GM23338 (cell line): ENCODE measurements around the gene C10orf90. TPM values are rescaled to one million over a fixed set of nuclear protein-coding genes. Genes with fewer than 3 reads are reported as not detected.
A peak's percentile ranks its signal among the peaks of the same experiment; 100 is the strongest.

Experiments
- ATAC-seq: fragments of 200-7000 bp; cut with Tn5 transposase; 3 replicates; pipeline ENCODE4 v1.9.1; 2020
- DNase-seq: peaks from one replicate; pipeline ENCODE4 v3.0.0-alpha.2; 2015; ENCODE audit warnings: low spot score
- H2AFZ ChIP-seq: fragments of 200-600 bp; sonication (generic); 2 replicates; pipeline ENCODE4 v1.8.0; 2016; ENCODE audit warnings: antibody characterized with exemption, mild to moderate bottlenecking, moderate library complexity
- H3F3A ChIP-seq: fragments of 200-600 bp; sonication (generic); replicated peaks from 2 replicates; pipeline ENCODE4 v1.8.0; 2017; ENCODE audit warnings: antibody characterized with exemption, mixed run types, low read depth
- H3K27ac ChIP-seq: fragments of 200-600 bp; sonication (generic); 2 replicates; pipeline ENCODE4 v1.6.1; 2016; ENCODE audit warnings: low read depth
- H3K27me3 ChIP-seq: fragments of 200-600 bp; sonication (generic); 2 replicates; pipeline ENCODE4 v1.8.0; 2016; ENCODE audit warnings: mild to moderate bottlenecking, mixed run types, moderate library complexity; ENCODE audit not compliant: insufficient read depth
- H3K36me3 ChIP-seq: fragments of 200-600 bp; sonication (generic); 2 replicates; pipeline ENCODE4 v1.8.0; 2016; ENCODE audit warnings: mild to moderate bottlenecking; ENCODE audit not compliant: insufficient read depth
- H3K4me1 ChIP-seq: fragments of 200-600 bp; sonication (generic); 2 replicates; pipeline ENCODE4 v1.8.0; 2016; ENCODE audit warnings: mild to moderate bottlenecking, moderate library complexity; ENCODE audit not compliant: insufficient read depth
- H3K4me2 ChIP-seq: fragments of 200-600 bp; sonication (generic); 2 replicates; pipeline ENCODE4 v1.7.1; 2017; ENCODE audit warnings: mixed run types
- H3K4me3 ChIP-seq: fragments of 200-600 bp; sonication (generic); 2 replicates; pipeline ENCODE4 v1.6.1; 2016; ENCODE audit warnings: mixed run types
- H3K79me2 ChIP-seq: fragments of 200-600 bp; sonication (generic); replicated peaks from 2 replicates; pipeline ENCODE4 v1.8.0; 2017; ENCODE audit warnings: mild to moderate bottlenecking; ENCODE audit not compliant: insufficient read depth
- H3K9me2 ChIP-seq: fragments of 200-600 bp; sonication (generic); 2 replicates; pipeline ENCODE4 v1.8.0; 2017; ENCODE audit not compliant: insufficient read depth
- H4K20me1 ChIP-seq: fragments of 200-600 bp; sonication (generic); replicated peaks from 2 replicates; pipeline ENCODE4 v1.8.0; 2017; ENCODE audit warnings: mild to moderate bottlenecking; ENCODE audit not compliant: insufficient read depth
- H3K27ac Mint-ChIP-seq: 2 replicates; pipeline ENCODE4 v1.8.0; 2020; ENCODE audit warnings: inconsistent platforms, mild to moderate bottlenecking, moderate library complexity, mixed read lengths
- H3K27me3 Mint-ChIP-seq: 3 replicates; pipeline ENCODE4 v1.8.0; 2022; ENCODE audit warnings: low read depth, mild to moderate bottlenecking, moderate library complexity, mixed read lengths, inconsistent platforms; ENCODE audit not compliant: insufficient read depth, poor library complexity
- H3K36me3 Mint-ChIP-seq: 3 replicates; pipeline ENCODE4 v1.8.0; 2021; ENCODE audit warnings: low read depth, mild to moderate bottlenecking, inconsistent platforms, moderate library complexity, mixed read lengths
- H3K4me1 Mint-ChIP-seq: 3 replicates; pipeline ENCODE4 v1.8.0; 2020; ENCODE audit warnings: mild to moderate bottlenecking, inconsistent platforms, mixed read lengths
- H3K4me3 Mint-ChIP-seq: 3 replicates; pipeline ENCODE4 v1.8.0; 2021; ENCODE audit warnings: moderate library complexity, mild to moderate bottlenecking, inconsistent platforms, mixed read lengths
- H3K9me3 Mint-ChIP-seq: 3 replicates; pipeline ENCODE4 v1.8.0; 2020; ENCODE audit warnings: moderate library complexity, mild to moderate bottlenecking, inconsistent platforms, mixed read lengths
- CREB1 ChIP-seq: fragments of 250-450 bp; sonication (Bioruptor Pico); IDR thresholded peaks from 2 replicates; pipeline ENCODE4 v1.5.0; 2020; ENCODE audit warnings: low read depth, mild to moderate bottlenecking, moderate library complexity
- EZH2 ChIP-seq: fragments of 200-600 bp; sonication (generic); IDR thresholded peaks from one replicate; pipeline ENCODE4 v1.8.0; 2017; ENCODE audit warnings: antibody characterized with exemption, mild to moderate bottlenecking, low read depth; ENCODE audit not compliant: unreplicated experiment
- EZH2phosphoT487 ChIP-seq: fragments of 200-600 bp; sonication (generic); IDR thresholded peaks from one replicate; pipeline ENCODE4 v1.8.1; 2018; ENCODE audit warnings: antibody characterized with exemption; ENCODE audit not compliant: unreplicated experiment
- JUNB ChIP-seq: IDR thresholded peaks from one replicate; pipeline ENCODE4 v1.6.1; 2016; ENCODE audit warnings: antibody characterized with exemption; ENCODE audit not compliant: unreplicated experiment
- NANOG ChIP-seq: IDR thresholded peaks from 2 replicates; pipeline ENCODE4 v1.6.1; 2016; ENCODE audit warnings: antibody characterized with exemption, borderline replicate concordance
- POLR2AphosphoS5 ChIP-seq: IDR thresholded peaks from 2 replicates; pipeline ENCODE4 v1.6.1; 2016; ENCODE audit warnings: antibody characterized with exemption, low read depth
- STAT1 ChIP-seq: IDR thresholded peaks from one replicate; pipeline ENCODE4 v1.6.1; 2016; ENCODE audit warnings: antibody characterized with exemption; ENCODE audit not compliant: unreplicated experiment
- ZNF114 ChIP-seq: fragments of 250-450 bp; sonication (Bioruptor Pico); IDR thresholded peaks from 2 replicates; pipeline ENCODE4 v1.5.0; 2020; ENCODE audit warnings: mild to moderate bottlenecking, moderate library complexity
- ZNF331 ChIP-seq: fragments of 250-450 bp; sonication (Bioruptor Pico); IDR thresholded peaks from 2 replicates; pipeline ENCODE4 v1.5.0; 2020; ENCODE audit warnings: low read depth, mild to moderate bottlenecking, moderate library complexity
- polyA plus RNA-seq: library from polyadenylated mRNA; unstranded; fragments of >200 nt; fragmentation: Nextera tagmentation; extraction: Ambion mirVana; gene quantifications from 2 replicates; pipeline ENCODE4 v1.2.1, GENCODE V29; 2016
- total RNA-seq: library from RNA; depleted of rRNA; stranded (reverse); fragments of >200 nt; shearing (Covaris generic); gene quantifications from 2 replicates; pipeline ENCODE4 v1.2.3, GENCODE V29; 2014
- TF ChIP-seq, protein P1 (sequence below): fragments of 250-450 bp; sonication (Bioruptor Pico); IDR thresholded peaks from 2 replicates; pipeline ENCODE4 v1.5.0; 2020; ENCODE audit warnings: mild to moderate bottlenecking, moderate library complexity
- TF ChIP-seq, protein P2 (sequence below): IDR thresholded peaks from one replicate; pipeline ENCODE4 v1.6.1; 2018; ENCODE audit warnings: antibody characterized with exemption; ENCODE audit not compliant: unreplicated experiment
- TF ChIP-seq, protein P3 (sequence below), 2 experiments: fragments of 200-600 bp in 1 of 2; sonication (generic) in 1 of 2; conservative IDR thresholded peaks; 2 replicates each; pipeline versions ENCODE4 v1.5.1 to v1.6.1; 2016 to 2017; ENCODE audit warnings: antibody characterized with exemption in 2 of 2, low read depth in 2 of 2, mild to moderate bottlenecking in 2 of 2, moderate library complexity in 1 of 2
- TF ChIP-seq, protein P4 (sequence below): IDR thresholded peaks from 2 replicates; pipeline ENCODE4 v1.6.1; 2016; ENCODE audit warnings: antibody characterized with exemption

C10orf90 gene
- total and polyA plus RNA-seq, 2 experiments from 2014 or later, result 0.76 to 0.97 TPM

DNA sequence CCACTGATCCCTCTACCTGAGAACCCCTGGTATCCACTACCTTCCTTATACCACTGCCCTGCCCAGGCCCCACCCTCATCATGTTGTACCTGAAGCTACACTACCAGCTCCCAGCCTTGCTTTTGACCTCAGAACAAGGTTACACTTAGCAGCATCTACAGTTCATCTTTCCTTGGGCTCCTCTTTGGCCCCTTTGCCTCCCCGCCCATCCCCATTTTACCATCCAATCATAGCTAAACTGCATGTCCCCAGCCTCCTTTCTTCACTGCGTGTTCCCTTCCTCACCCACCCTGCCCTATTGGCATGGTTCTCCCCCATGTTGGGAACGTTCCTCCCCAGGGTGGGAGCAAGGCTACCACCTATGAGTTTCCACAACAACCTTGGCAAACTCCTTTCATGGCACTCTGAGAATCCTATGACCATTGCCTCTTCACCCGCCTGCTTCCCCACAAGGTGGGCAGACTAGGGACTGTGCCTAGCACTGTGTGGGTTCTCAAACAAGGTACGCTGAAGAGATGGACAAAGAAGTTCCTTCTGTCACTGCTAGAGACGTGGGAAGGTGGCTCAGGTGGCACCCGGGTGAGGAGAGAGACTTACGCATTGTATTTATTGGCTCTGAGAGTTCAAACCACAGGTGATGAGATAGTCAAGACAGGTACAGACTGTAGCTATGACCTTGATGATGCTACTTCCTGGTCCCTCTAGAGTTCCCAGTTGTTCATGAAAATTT, 215.3 kb downstream of the C10orf90 start:
- H3K27ac ChIP-seq, result no peak overlapping the region
- H3K27ac Mint-ChIP-seq, result 0 out of 2 replicates have a peak overlapping the region, but pooled peaks have one; percentile 19
- no peaks in the 10 kb centered on the region for H3K9me3 Mint-ChIP-seq
- H3K4me3 ChIP-seq, result no peak overlapping the region
- H3K4me2 ChIP-seq, result no peak overlapping the region
- TF ChIP-seq, protein P1, sequence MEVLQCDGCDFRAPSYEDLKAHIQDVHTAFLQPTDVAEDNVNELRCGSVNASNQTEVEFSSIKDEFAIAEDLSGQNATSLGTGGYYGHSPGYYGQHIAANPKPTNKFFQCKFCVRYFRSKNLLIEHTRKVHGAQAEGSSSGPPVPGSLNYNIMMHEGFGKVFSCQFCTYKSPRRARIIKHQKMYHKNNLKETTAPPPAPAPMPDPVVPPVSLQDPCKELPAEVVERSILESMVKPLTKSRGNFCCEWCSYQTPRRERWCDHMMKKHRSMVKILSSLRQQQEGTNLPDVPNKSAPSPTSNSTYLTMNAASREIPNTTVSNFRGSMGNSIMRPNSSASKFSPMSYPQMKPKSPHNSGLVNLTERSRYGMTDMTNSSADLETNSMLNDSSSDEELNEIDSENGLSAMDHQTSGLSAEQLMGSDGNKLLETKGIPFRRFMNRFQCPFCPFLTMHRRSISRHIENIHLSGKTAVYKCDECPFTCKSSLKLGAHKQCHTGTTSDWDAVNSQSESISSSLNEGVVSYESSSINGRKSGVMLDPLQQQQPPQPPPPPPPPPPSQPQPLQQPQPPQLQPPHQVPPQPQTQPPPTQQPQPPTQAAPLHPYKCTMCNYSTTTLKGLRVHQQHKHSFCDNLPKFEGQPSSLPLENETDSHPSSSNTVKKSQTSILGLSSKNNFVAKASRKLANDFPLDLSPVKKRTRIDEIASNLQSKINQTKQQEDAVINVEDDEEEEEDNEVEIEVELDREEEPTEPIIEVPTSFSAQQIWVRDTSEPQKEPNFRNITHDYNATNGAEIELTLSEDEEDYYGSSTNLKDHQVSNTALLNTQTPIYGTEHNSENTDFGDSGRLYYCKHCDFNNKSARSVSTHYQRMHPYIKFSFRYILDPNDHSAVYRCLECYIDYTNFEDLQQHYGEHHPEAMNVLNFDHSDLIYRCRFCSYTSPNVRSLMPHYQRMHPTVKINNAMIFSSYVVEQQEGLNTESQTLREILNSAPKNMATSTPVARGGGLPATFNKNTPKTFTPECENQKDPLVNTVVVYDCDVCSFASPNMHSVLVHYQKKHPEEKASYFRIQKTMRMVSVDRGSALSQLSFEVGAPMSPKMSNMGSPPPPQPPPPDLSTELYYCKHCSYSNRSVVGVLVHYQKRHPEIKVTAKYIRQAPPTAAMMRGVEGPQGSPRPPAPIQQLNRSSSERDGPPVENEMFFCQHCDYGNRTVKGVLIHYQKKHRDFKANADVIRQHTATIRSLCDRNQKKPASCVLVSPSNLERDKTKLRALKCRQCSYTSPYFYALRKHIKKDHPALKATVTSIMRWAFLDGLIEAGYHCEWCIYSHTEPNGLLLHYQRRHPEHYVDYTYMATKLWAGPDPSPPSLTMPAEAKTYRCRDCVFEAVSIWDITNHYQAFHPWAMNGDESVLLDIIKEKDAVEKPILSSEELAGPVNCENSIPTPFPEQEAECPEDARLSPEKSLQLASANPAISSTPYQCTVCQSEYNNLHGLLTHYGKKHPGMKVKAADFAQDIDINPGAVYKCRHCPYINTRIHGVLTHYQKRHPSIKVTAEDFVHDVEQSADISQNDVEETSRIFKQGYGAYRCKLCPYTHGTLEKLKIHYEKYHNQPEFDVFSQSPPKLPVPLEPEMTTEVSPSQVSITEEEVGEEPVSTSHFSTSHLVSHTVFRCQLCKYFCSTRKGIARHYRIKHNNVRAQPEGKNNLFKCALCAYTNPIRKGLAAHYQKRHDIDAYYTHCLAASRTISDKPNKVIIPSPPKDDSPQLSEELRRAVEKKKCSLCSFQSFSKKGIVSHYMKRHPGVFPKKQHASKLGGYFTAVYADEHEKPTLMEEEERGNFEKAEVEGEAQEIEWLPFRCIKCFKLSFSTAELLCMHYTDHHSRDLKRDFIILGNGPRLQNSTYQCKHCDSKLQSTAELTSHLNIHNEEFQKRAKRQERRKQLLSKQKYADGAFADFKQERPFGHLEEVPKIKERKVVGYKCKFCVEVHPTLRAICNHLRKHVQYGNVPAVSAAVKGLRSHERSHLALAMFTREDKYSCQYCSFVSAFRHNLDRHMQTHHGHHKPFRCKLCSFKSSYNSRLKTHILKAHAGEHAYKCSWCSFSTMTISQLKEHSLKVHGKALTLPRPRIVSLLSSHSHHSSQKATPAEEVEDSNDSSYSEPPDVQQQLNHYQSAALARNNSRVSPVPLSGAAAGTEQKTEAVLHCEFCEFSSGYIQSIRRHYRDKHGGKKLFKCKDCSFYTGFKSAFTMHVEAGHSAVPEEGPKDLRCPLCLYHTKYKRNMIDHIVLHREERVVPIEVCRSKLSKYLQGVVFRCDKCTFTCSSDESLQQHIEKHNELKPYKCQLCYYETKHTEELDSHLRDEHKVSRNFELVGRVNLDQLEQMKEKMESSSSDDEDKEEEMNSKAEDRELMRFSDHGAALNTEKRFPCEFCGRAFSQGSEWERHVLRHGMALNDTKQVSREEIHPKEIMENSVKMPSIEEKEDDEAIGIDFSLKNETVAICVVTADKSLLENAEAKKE (CRISPR knock-in tag), result no peak
- TF ChIP-seq NANOG (no peak), CREB1 (CRISPR knock-in tag) (no peak), EZH2 (no peak), POLR2AphosphoS5 (no peak), ZNF331 (CRISPR knock-in tag) (no peak), STAT1 (no peak), JUNB (no peak), EZH2phosphoT487 (no peak), ZNF114 (CRISPR knock-in tag) (no peak)
- TF ChIP-seq, protein P2, sequence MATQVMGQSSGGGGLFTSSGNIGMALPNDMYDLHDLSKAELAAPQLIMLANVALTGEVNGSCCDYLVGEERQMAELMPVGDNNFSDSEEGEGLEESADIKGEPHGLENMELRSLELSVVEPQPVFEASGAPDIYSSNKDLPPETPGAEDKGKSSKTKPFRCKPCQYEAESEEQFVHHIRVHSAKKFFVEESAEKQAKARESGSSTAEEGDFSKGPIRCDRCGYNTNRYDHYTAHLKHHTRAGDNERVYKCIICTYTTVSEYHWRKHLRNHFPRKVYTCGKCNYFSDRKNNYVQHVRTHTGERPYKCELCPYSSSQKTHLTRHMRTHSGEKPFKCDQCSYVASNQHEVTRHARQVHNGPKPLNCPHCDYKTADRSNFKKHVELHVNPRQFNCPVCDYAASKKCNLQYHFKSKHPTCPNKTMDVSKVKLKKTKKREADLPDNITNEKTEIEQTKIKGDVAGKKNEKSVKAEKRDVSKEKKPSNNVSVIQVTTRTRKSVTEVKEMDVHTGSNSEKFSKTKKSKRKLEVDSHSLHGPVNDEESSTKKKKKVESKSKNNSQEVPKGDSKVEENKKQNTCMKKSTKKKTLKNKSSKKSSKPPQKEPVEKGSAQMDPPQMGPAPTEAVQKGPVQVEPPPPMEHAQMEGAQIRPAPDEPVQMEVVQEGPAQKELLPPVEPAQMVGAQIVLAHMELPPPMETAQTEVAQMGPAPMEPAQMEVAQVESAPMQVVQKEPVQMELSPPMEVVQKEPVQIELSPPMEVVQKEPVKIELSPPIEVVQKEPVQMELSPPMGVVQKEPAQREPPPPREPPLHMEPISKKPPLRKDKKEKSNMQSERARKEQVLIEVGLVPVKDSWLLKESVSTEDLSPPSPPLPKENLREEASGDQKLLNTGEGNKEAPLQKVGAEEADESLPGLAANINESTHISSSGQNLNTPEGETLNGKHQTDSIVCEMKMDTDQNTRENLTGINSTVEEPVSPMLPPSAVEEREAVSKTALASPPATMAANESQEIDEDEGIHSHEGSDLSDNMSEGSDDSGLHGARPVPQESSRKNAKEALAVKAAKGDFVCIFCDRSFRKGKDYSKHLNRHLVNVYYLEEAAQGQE, result no peak
- TF ChIP-seq, protein P3, sequence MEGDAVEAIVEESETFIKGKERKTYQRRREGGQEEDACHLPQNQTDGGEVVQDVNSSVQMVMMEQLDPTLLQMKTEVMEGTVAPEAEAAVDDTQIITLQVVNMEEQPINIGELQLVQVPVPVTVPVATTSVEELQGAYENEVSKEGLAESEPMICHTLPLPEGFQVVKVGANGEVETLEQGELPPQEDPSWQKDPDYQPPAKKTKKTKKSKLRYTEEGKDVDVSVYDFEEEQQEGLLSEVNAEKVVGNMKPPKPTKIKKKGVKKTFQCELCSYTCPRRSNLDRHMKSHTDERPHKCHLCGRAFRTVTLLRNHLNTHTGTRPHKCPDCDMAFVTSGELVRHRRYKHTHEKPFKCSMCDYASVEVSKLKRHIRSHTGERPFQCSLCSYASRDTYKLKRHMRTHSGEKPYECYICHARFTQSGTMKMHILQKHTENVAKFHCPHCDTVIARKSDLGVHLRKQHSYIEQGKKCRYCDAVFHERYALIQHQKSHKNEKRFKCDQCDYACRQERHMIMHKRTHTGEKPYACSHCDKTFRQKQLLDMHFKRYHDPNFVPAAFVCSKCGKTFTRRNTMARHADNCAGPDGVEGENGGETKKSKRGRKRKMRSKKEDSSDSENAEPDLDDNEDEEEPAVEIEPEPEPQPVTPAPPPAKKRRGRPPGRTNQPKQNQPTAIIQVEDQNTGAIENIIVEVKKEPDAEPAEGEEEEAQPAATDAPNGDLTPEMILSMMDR (conservative IDR thresholded peaks at IDR 0.05; ENCODE audit: low read depth in 2 of 2), result no peak
- TF ChIP-seq, protein P4, sequence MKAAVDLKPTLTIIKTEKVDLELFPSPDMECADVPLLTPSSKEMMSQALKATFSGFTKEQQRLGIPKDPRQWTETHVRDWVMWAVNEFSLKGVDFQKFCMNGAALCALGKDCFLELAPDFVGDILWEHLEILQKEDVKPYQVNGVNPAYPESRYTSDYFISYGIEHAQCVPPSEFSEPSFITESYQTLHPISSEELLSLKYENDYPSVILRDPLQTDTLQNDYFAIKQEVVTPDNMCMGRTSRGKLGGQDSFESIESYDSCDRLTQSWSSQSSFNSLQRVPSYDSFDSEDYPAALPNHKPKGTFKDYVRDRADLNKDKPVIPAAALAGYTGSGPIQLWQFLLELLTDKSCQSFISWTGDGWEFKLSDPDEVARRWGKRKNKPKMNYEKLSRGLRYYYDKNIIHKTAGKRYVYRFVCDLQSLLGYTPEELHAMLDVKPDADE, result no peak
- no peaks in the 10 kb centered on the region for H3K36me3 ChIP-seq
- 0 out of 2 replicates have a peak, but pooled peaks cover 6% of the 10 kb centered on the region for H3K9me2 ChIP-seq
- no peak overlapping the region for H2AFZ ChIP-seq
- H3K36me3 Mint-ChIP-seq, result no peaks in the 10 kb centered on the region
- H3K4me1 Mint-ChIP-seq, result no peaks in the 10 kb centered on the region; the same call in 2 of the 3 replicates
- no peaks in the 10 kb centered on the region for H3F3A ChIP-seq
- H3K27me3 Mint-ChIP-seq, result no peaks in the 10 kb centered on the region
- H3K4me3 Mint-ChIP-seq, result no peak overlapping the region
- no peaks in the 10 kb centered on the region for H3K79me2 ChIP-seq
- ATAC-seq (no peak), DNase-seq (no peak)
- no peaks in the 10 kb centered on the region for H4K20me1 ChIP-seq
- no peaks in the 10 kb centered on the region for H3K4me1 ChIP-seq
- no peaks in the 10 kb centered on the region for H3K27me3 ChIP-seq
